Spleen (tissue), 11 donors: Measurements from ENCODE around the gene TRIM71. TPM values are rescaled to one million over a fixed set of nuclear protein-coding genes. Genes with fewer than 3 reads are reported as not detected.

Experiments used
- DNase-seq: peaks from one replicate; pipeline ENCODE4 v3.0.0-alpha.2; 2020
- H3K27ac ChIP-seq, 8 donors: fragments of 200-600 bp; sonication (generic) in 7 of 8; 1 replicate in 4 of 8; 2 replicates in 4 of 8; pipeline versions ENCODE4 v1.5.0 to v1.8.0; 2016 to 2021; ENCODE audit warnings: inconsistent platforms in 4 of 8, mild to moderate bottlenecking in 4 of 8, moderate library complexity in 1 of 8
- H3K27me3 ChIP-seq, 7 donors: fragments of 200-600 bp; sonication (generic) in 6 of 7; replicated peaks in 1 of 7; 1 replicate in 4 of 7; 2 replicates in 3 of 7; pipeline versions ENCODE4 v1.5.0 to v1.8.0; 2016 to 2021; ENCODE audit warnings: inconsistent platforms in 3 of 7, mild to moderate bottlenecking in 1 of 7
- H3K36me3 ChIP-seq, 6 donors: fragments of 200-600 bp; sonication (generic) in 5 of 6; 1 replicate in 4 of 6; 2 replicates in 2 of 6; pipeline versions ENCODE4 v1.5.0 to v1.8.0; 2016 to 2021; ENCODE audit warnings: inconsistent platforms in 2 of 6
- H3K4me1 ChIP-seq, 6 donors: fragments of 200-600 bp; sonication (generic) in 5 of 6; 1 replicate in 3 of 6; 2 replicates in 3 of 6; pipeline versions ENCODE4 v1.5.0 to v1.8.0; 2016 to 2021; ENCODE audit warnings: inconsistent platforms in 3 of 6
- H3K4me3 ChIP-seq, 8 donors: fragments of 200-600 bp; sonication (generic) in 7 of 8; 1 replicate in 4 of 8; 2 replicates in 4 of 8; pipeline versions ENCODE4 v1.5.0 to v1.8.0; 2016 to 2021; ENCODE audit warnings: inconsistent platforms in 4 of 8, mild to moderate bottlenecking in 4 of 8, moderate library complexity in 2 of 8
- H3K9me3 ChIP-seq, 8 donors: fragments of 200-600 bp; sonication (generic) in 7 of 8; 1 replicate in 4 of 8; 2 replicates in 4 of 8; pipeline versions ENCODE4 v1.5.0 to v1.8.0; 2016 to 2021; ENCODE audit warnings: inconsistent platforms in 4 of 8
- CTCF ChIP-seq, 11 experiments: fragments of 200-600 bp in 7 of 11; fragments of 450-650 bp in 4 of 11; sonication (generic) in 4 of 11; IDR thresholded peaks in 8 of 11; conservative IDR thresholded peaks in 3 of 11; 1 replicate in 7 of 11; 2 replicates in 4 of 11; pipeline versions ENCODE4 v1.4.0 to v1.8.0; 2016 to 2021; ENCODE audit warnings: antibody characterized with exemption in 11 of 11, inconsistent platforms in 4 of 11, mild to moderate bottlenecking in 1 of 11
- POLR2A ChIP-seq, 3 donors: fragments of 450-650 bp; IDR thresholded peaks; one replicate each; pipeline ENCODE4 v1.5.1; 2017; ENCODE audit warnings: antibody characterized with exemption in 3 of 3, mild to moderate bottlenecking in 1 of 3
- POLR2AphosphoS5 ChIP-seq, 3 donors: sonication (generic); formaldehyde crosslinking; IDR thresholded peaks; one replicate each; pipeline ENCODE4 v1.5.1; 2017; ENCODE audit warnings: antibody characterized with exemption in 3 of 3
- WGBS, 5 donors: extraction: QIAGEN DNeasy Blood & Tissue Kit in 3 of 5; methylation state at CpG; one replicate each; pipeline versions ENCODE4 v1.1.5 to v1.1.7; 2013 to 2018; 5-methylcytosine and 5-hydroxymethylcytosine counted together
- intact Hi-C: fragments of 100-400 bp; cut with DNase I; formaldehyde crosslinking; loops from one replicate; pipeline ENCODE4 v1.15.0; 2023; ENCODE audit warnings: low total_unique reads
- polyA plus RNA-seq, 3 donors: library from polyadenylated mRNA; stranded (reverse); fragments of 200-250 nt; gene quantifications; one replicate each; pipeline ENCODE4 v1.2.1, GENCODE V29; 2013
- total RNA-seq, 7 donors: library from RNA; depleted of rRNA in 3 of 7; stranded (reverse); fragments of >200 nt in 3 of 7; fragmentation: NEBNext Ultra II Directional in 4 of 7; extraction: Animal tissue kit (Norgen Biotek cat#: 25700) in 4 of 7; gene quantifications; one replicate each; pipeline versions ENCODE4 v1.1.0 to v1.2.1, GENCODE V29; 2016 to 2021
- donor health status: healthy with polysubstance abuse.
- donor health status: DM: no; HTN: no; CAD: no; lungs with moderate emphysema.
- donor health status: DM: no; HTN: no; CAD: no.
- donor health status: Bipolar disorder and iron deficiency.
- donor health status: healthy.
- donor health status: DM: no; HTN: no; CAD: no.
- donor health status: DM: yes; HTN: yes; CAD: no.

The TRIM71 gene
- total and polyA plus RNA-seq, 10 donors = under 0.01 to 0.09 (median 0.03) TPM; not detected in 5

GRCh38 chr3:32849046-32849445, 31.2 kb downstream of the TRIM71 start:
- H3K4me1 ChIP-seq = no peaks in the 10 kb centered on the region
- intact Hi-C loops = no loop called here

GRCh38 chr3:32850226-32850625, 32.4 kb downstream of the TRIM71 start:
- Histone ChIP-seq H3K27ac (no peak overlapping the region), H3K36me3 (no peaks in the 10 kb centered on the region), H3K9me3 (no peaks in the 10 kb centered on the region), H3K4me1 (no peaks in the 10 kb centered on the region), H3K4me3 (no peak overlapping the region), H3K27me3 (no peaks in the 10 kb centered on the region)
- intact Hi-C loops = no loop called here
- DNase-seq = no peak
- 65 to 77% (median 70%) methylated on average over 3 of the region's 3 CpGs for WGBS, 5 donors
- TF ChIP-seq POLR2A (IDR thresholded peaks at IDR 0.05) = no peak
- TF ChIP-seq CTCF (IDR thresholded peaks at IDR 0.05 in 8 of 11, conservative IDR thresholded peaks at IDR 0.05 in 3 of 11) = no peak
- no peak for TF ChIP-seq POLR2AphosphoS5 (IDR thresholded peaks at IDR 0.05)

More at GRCh38 chr3:32849046-32849445, 31.2 kb downstream of the TRIM71 start:
- 76 to 87% (median 80%) methylated on average over 4 of the region's 4 CpGs for WGBS, 5 donors
- Histone ChIP-seq H3K27me3 (no peaks in the 10 kb centered on the region), H3K27ac (no peak overlapping the region), H3K4me3 (no peak overlapping the region), H3K36me3 (no peaks in the 10 kb centered on the region), H3K9me3 (no peaks in the 10 kb centered on the region)
- TF ChIP-seq CTCF (IDR thresholded peaks at IDR 0.05 in 8 of 11, conservative IDR thresholded peaks at IDR 0.05 in 3 of 11) (no peak), POLR2AphosphoS5 (IDR thresholded peaks at IDR 0.05) (no peak), POLR2A (IDR thresholded peaks at IDR 0.05) (no peak)
- DNase-seq = no peak

GRCh38 chr3:32850636-32851035, 32.8 kb downstream of the TRIM71 start:
- TF ChIP-seq POLR2AphosphoS5 (IDR thresholded peaks at IDR 0.05) (no peak), POLR2A (IDR thresholded peaks at IDR 0.05) (no peak), CTCF (IDR thresholded peaks at IDR 0.05 in 8 of 11, conservative IDR thresholded peaks at IDR 0.05 in 3 of 11) (no peak)
- Histone ChIP-seq H3K36me3 (no peaks in the 10 kb centered on the region), H3K4me3 (no peak overlapping the region), H3K27ac (no peak overlapping the region), H3K27me3 (no peaks in the 10 kb centered on the region), H3K9me3 (no peaks in the 10 kb centered on the region), H3K4me1 (no peaks in the 10 kb centered on the region)
- DNase-seq = no peak
- WGBS, 5 donors = 65 to 81% (median 76%) methylated on average over 5 of the region's 5 CpGs
- intact Hi-C loops = no loop called here

GRCh38 chr3:32852146-32852545, 34.3 kb downstream of the TRIM71 start:
- Histone ChIP-seq H3K36me3 (no peaks in the 10 kb centered on the region), H3K27me3 (no peaks in the 10 kb centered on the region), H3K4me3 (no peak overlapping the region), H3K27ac (no peak overlapping the region), H3K4me1 (no peaks in the 10 kb centered on the region), H3K9me3 (no peaks in the 10 kb centered on the region)
- intact Hi-C loops = no loop called here
- no peak for DNase-seq
- TF ChIP-seq CTCF (IDR thresholded peaks at IDR 0.05 in 8 of 11, conservative IDR thresholded peaks at IDR 0.05 in 3 of 11) (no peak), POLR2A (IDR thresholded peaks at IDR 0.05) (no peak), POLR2AphosphoS5 (IDR thresholded peaks at IDR 0.05) (no peak)
- WGBS, 5 donors = 82 to 96% (median 90%) methylated on average over 4 of the region's 4 CpGs
